ENCODE measurements around the gene MIXL1. TPM values are rescaled to one million over a fixed set of nuclear protein-coding genes. Genes with fewer than 3 reads are reported as not detected.
"Not testable (repeated sequence)": the region's sequence is repeated elsewhere in the genome, so short reads cannot be mapped to it uniquely, and the experiment has no call there.

MIXL1 gene
- total and polyA plus RNA-seq, 2 donors: 0.05 TPM; not detected in 1

GRCh38 chr1:226226601-226227000 is 3.1 kb downstream of the MIXL1 start:
- 96% methylated on average over 3 of the region's 3 CpGs for WGBS

GRCh38 chr1:226233293-226233692 is 9.8 kb downstream of the MIXL1 start:
- no peak overlapping the region for H3K27ac ChIP-seq (ENCODE audit: low read depth)
- WGBS: 89% methylated on average over 6 of the region's 6 CpGs

More at GRCh38 chr1:226226601-226227000, 3.1 kb downstream of the MIXL1 start:
- Histone ChIP-seq H3K4me1 (ENCODE audit: insufficient read depth) (no peaks in the 10 kb centered on the region), H3K36me3 (ENCODE audit: insufficient read depth) (no peaks in the 10 kb centered on the region), H3K4me3 (ENCODE audit: low read depth, low read length) (no peak overlapping the region), H3K27ac (ENCODE audit: low read depth) (no peak overlapping the region)
- DNase-seq (ENCODE audit: extremely low spot score): no peak

GRCh38 chr1:226233806-226234205 is 10.3 kb downstream of the MIXL1 start:
- H3K4me1 ChIP-seq (ENCODE audit: insufficient read depth): no peaks in the 10 kb centered on the region
- no peak for DNase-seq (ENCODE audit: extremely low spot score)
- 89% methylated on average over 3 of the region's 3 CpGs for WGBS
- no peak overlapping the region for H3K27ac ChIP-seq (ENCODE audit: low read depth)
- no peak overlapping the region for H3K4me3 ChIP-seq (ENCODE audit: low read depth, low read length)
- no peaks in the 10 kb centered on the region for H3K36me3 ChIP-seq (ENCODE audit: insufficient read depth)

More at GRCh38 chr1:226233293-226233692, 9.8 kb downstream of the MIXL1 start:
- Histone ChIP-seq H3K4me3 (ENCODE audit: low read depth, low read length) (no peak overlapping the region), H3K4me1 (ENCODE audit: insufficient read depth) (no peaks in the 10 kb centered on the region), H3K36me3 (ENCODE audit: insufficient read depth) (no peaks in the 10 kb centered on the region)
- no peak for DNase-seq (ENCODE audit: extremely low spot score)

GRCh38 chr1:226236826-226237225 is 13.4 kb downstream of the MIXL1 start:
- no peak overlapping the region for H3K4me3 ChIP-seq (ENCODE audit: low read depth, low read length)
- no peaks in the 10 kb centered on the region for H3K4me1 ChIP-seq (ENCODE audit: insufficient read depth)
- no peak overlapping the region for H3K27ac ChIP-seq (ENCODE audit: low read depth)
- DNase-seq (ENCODE audit: extremely low spot score): no peak
- 99% methylated on average over 1 of the region's 1 CpG for WGBS
- H3K36me3 ChIP-seq (ENCODE audit: insufficient read depth): no peaks in the 10 kb centered on the region

- no peaks in the 10 kb centered on the region for H3K4me1 ChIP-seq (ENCODE audit: insufficient read depth)
- H3K4me3 ChIP-seq (ENCODE audit: low read depth, low read length): no peak overlapping the region
- no peak for DNase-seq (ENCODE audit: extremely low spot score)
- 99% methylated on average over 3 of the region's 3 CpGs for WGBS
- H3K27ac ChIP-seq (ENCODE audit: low read depth): no peak overlapping the region
- no peaks in the 10 kb centered on the region for H3K36me3 ChIP-seq (ENCODE audit: insufficient read depth)
Observed at GRCh38 chr1:226239421-226239820, 16.0 kb downstream of the MIXL1 start.

GRCh38 chr1:226248091-226248490 is 24.6 kb downstream of the MIXL1 start:
- DNase-seq (ENCODE audit: extremely low spot score): no peak
- Histone ChIP-seq H3K4me3 (ENCODE audit: low read depth, low read length) (no peak overlapping the region), H3K27ac (ENCODE audit: low read depth) (no peak overlapping the region), H3K4me1 (ENCODE audit: insufficient read depth) (no peaks in the 10 kb centered on the region), H3K36me3 (ENCODE audit: insufficient read depth) (no peaks in the 10 kb centered on the region)
- 24% methylated on average over 2 of the region's 2 CpGs for WGBS

- H3K36me3 ChIP-seq (ENCODE audit: insufficient read depth): no peaks in the 10 kb centered on the region
- 36% methylated on average over 3 of the region's 3 CpGs for WGBS
- H3K27ac ChIP-seq (ENCODE audit: low read depth): no peak overlapping the region
- H3K4me3 ChIP-seq (ENCODE audit: low read depth, low read length): no peak overlapping the region
- H3K4me1 ChIP-seq (ENCODE audit: insufficient read depth): no peaks in the 10 kb centered on the region
- DNase-seq (ENCODE audit: extremely low spot score): no peak
Observed at GRCh38 chr1:226248796-226249195, 25.3 kb downstream of the MIXL1 start.

GRCh38 chr1:226250511-226250910 is 27.0 kb downstream of the MIXL1 start:
- WGBS: 97% methylated on average over 1 of the region's 1 CpG
- no peak overlapping the region for H3K4me3 ChIP-seq (ENCODE audit: low read depth, low read length)
- H3K4me1 ChIP-seq (ENCODE audit: insufficient read depth): no peaks in the 10 kb centered on the region
- DNase-seq (ENCODE audit: extremely low spot score): no peak
- no peak overlapping the region for H3K27ac ChIP-seq (ENCODE audit: low read depth)
- no peaks in the 10 kb centered on the region for H3K36me3 ChIP-seq (ENCODE audit: insufficient read depth)

GRCh38 chr1:226252841-226253240 is 29.4 kb downstream of the MIXL1 start:
- not testable (repeated sequence) for H3K4me3 ChIP-seq (ENCODE audit: low read depth, low read length); DNase-seq (ENCODE audit: extremely low spot score); H3K36me3 ChIP-seq (ENCODE audit: insufficient read depth); H3K27ac ChIP-seq (ENCODE audit: low read depth); H3K4me1 ChIP-seq (ENCODE audit: insufficient read depth)
- 98% methylated on average over 7 of the region's 7 CpGs for WGBS

- no peak for DNase-seq (ENCODE audit: extremely low spot score)
- Histone ChIP-seq H3K4me1 (ENCODE audit: insufficient read depth) (no peaks in the 10 kb centered on the region), H3K36me3 (ENCODE audit: insufficient read depth) (no peaks in the 10 kb centered on the region), H3K4me3 (ENCODE audit: low read depth, low read length) (no peak overlapping the region), H3K27ac (ENCODE audit: low read depth) (no peak overlapping the region)
- WGBS: 96% methylated on average over 4 of the region's 4 CpGs
Observed at GRCh38 chr1:226253933-226254332, 30.5 kb downstream of the MIXL1 start.

- no peak overlapping the region for H3K27ac ChIP-seq (ENCODE audit: low read depth)
- H3K36me3 ChIP-seq (ENCODE audit: insufficient read depth): no peaks in the 10 kb centered on the region
- H3K4me1 ChIP-seq (ENCODE audit: insufficient read depth): no peaks in the 10 kb centered on the region
- WGBS: 77% methylated on average over 3 of the region's 3 CpGs
- no peak for DNase-seq (ENCODE audit: extremely low spot score)
- no peak overlapping the region for H3K4me3 ChIP-seq (ENCODE audit: low read depth, low read length)
Observed at GRCh38 chr1:226255380-226255779, 31.9 kb downstream of the MIXL1 start.

- no peak for DNase-seq (ENCODE audit: extremely low spot score)
- WGBS: 97% methylated on average over 1 of the region's 1 CpG
- no peak overlapping the region for H3K4me3 ChIP-seq (ENCODE audit: low read depth, low read length)
- peaks cover 2% of the 10 kb centered on the region for H3K36me3 ChIP-seq (ENCODE audit: insufficient read depth)
- no peaks in the 10 kb centered on the region for H3K4me1 ChIP-seq (ENCODE audit: insufficient read depth)
- H3K27ac ChIP-seq (ENCODE audit: low read depth): no peak overlapping the region
Observed at GRCh38 chr1:226261818-226262217, 38.4 kb downstream of the MIXL1 start.

GRCh38 chr1:226268421-226269124 is 45.1 kb downstream of the MIXL1 start:
- Histone ChIP-seq H3K4me3 (ENCODE audit: low read depth, low read length) (no peak overlapping the region), H3K4me1 (ENCODE audit: insufficient read depth) (no peaks in the 10 kb centered on the region), H3K27ac (ENCODE audit: low read depth) (no peak overlapping the region), H3K36me3 (ENCODE audit: insufficient read depth) (no peaks in the 10 kb centered on the region)
- 74% methylated on average over 3 of the region's 3 CpGs for WGBS
- no peak for DNase-seq (ENCODE audit: extremely low spot score)

- H3K27ac ChIP-seq (ENCODE audit: low read depth); H3K36me3 ChIP-seq (ENCODE audit: insufficient read depth); H3K4me1 ChIP-seq (ENCODE audit: insufficient read depth); H3K4me3 ChIP-seq (ENCODE audit: low read depth, low read length); DNase-seq (ENCODE audit: extremely low spot score): not testable (repeated sequence)
- 79% methylated on average over 8 of the region's 8 CpGs for WGBS
Observed at GRCh38 chr1:226272233-226272902, 48.9 kb downstream of the MIXL1 start.

Data from urinary bladder (tissue), 4 donors.